Right atrium auricular region (tissue), 2 donors: ENCODE measurements around the gene MAP1LC3B2. TPM values are rescaled to one million over a fixed set of nuclear protein-coding genes. Genes with fewer than 3 reads are reported as not detected.

Experiments used
- DNase-seq: peaks from one replicate; pipeline ENCODE4 v3.0.0-alpha.2; 2019; ENCODE audit warnings: low spot score
- H3K27ac ChIP-seq, 2 donors: fragments of 200-600 bp; sonication (generic); 1 replicate in 1 of 2; 2 replicates in 1 of 2; pipeline ENCODE4 v1.5.1; 2016 to 2019
- H3K27me3 ChIP-seq, 2 donors: fragments of 200-600 bp; sonication (generic); one replicate each; pipeline versions ENCODE4 v1.5.1 to v1.6.0; 2017 to 2019
- H3K36me3 ChIP-seq: fragments of 200-600 bp; sonication (generic); one replicate; pipeline ENCODE4 v1.5.1; 2016
- H3K4me1 ChIP-seq, 2 donors: fragments of 200-600 bp; sonication (generic); one replicate each; pipeline versions ENCODE4 v1.5.1 to v1.6.0; 2017 to 2019
- H3K4me3 ChIP-seq, 2 donors: fragments of 200-600 bp; sonication (generic); 1 replicate in 1 of 2; 2 replicates in 1 of 2; pipeline ENCODE4 v1.5.1; 2017 to 2019; ENCODE audit warnings: mild to moderate bottlenecking in 1 of 2, moderate library complexity in 1 of 2
- H3K9me3 ChIP-seq, 2 donors: fragments of 200-600 bp; sonication (generic); one replicate each; pipeline ENCODE4 v1.5.1; 2019
- total RNA-seq, 2 donors: library from RNA; depleted of rRNA; stranded (reverse); fragments of >200 nt; gene quantifications; one replicate each; pipeline ENCODE4 v1.1.0, GENCODE V29; 2016
- TF ChIP-seq, protein P1 (sequence below), 2 donors: fragments of 200-600 bp; sonication (generic); IDR thresholded peaks; one replicate each; pipeline ENCODE4 v1.5.1; 2019; ENCODE audit warnings: antibody characterized with exemption in 2 of 2

Gene MAP1LC3B2
- total RNA-seq, 2 donors from 2014 or later, result 1.0 to 1.4 TPM

DNA sequence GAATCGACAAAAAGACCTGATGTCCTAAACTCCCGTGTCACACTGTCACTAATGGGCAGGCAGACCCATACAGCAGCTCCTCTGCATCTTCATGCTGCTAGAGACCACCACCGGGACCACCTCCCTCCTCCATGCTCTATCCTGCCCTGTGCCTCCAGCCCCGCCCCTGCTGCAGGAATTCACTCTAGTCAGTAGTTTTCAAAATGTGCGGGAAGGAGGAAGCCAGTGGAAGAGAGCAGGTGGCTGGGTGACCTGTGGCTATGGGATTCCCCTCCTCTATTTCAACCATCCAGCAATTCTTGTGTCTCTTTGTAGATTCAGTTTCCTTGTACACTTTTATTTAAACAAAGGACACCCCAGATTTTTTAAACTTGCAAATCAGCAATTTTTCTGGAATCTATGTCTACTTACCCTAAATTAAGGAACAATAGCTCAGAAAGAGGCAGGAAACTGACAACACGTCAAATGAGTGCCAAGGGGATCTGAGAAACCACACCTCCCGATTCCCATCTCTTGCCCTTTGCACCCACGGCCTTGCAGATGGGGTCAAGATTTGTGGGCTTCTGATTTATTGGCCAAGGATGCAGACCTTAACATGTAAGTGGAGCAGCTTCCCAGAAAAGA, 20.4 kb upstream of the MAP1LC3B2 start:
- Histone ChIP-seq H3K27ac (peak overlapping the region in 1 of 2 donors; percentile 8), H3K36me3 (no peaks in the 10 kb centered on the region)
- TF ChIP-seq, protein P1, sequence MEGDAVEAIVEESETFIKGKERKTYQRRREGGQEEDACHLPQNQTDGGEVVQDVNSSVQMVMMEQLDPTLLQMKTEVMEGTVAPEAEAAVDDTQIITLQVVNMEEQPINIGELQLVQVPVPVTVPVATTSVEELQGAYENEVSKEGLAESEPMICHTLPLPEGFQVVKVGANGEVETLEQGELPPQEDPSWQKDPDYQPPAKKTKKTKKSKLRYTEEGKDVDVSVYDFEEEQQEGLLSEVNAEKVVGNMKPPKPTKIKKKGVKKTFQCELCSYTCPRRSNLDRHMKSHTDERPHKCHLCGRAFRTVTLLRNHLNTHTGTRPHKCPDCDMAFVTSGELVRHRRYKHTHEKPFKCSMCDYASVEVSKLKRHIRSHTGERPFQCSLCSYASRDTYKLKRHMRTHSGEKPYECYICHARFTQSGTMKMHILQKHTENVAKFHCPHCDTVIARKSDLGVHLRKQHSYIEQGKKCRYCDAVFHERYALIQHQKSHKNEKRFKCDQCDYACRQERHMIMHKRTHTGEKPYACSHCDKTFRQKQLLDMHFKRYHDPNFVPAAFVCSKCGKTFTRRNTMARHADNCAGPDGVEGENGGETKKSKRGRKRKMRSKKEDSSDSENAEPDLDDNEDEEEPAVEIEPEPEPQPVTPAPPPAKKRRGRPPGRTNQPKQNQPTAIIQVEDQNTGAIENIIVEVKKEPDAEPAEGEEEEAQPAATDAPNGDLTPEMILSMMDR (IDR thresholded peaks at IDR 0.05), result no peak

DNA sequence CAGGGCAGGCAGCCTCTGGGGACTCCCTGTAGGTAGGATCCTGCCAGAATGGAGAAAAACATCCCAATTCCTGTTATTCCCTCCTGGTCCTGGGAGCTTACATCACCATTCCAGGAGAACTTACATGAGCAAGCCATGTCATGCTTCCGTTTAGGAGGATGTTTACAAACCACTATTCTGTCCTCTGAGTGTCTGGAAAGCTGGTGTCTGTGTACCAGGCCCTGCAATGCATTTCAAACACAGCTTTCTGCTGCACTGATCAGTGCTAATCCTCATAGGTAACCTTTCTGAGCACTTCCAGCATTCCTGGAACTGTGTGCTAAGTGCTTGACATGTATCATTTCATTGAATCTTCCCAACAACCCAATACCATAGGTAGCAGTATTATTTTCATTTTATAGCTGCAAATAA, 19.8 kb upstream of the MAP1LC3B2 start:
- Histone ChIP-seq H3K27ac (peak overlapping the region in 1 of 2 donors; percentile 8), H3K36me3 (no peaks in the 10 kb centered on the region), H3K4me1 (peaks cover 0 to 24% of the 10 kb centered on the region in 2 donors), H3K9me3 (no peaks in the 10 kb centered on the region), H3K4me3 (no peak overlapping the region), H3K27me3 (no peaks in the 10 kb centered on the region)
- DNase-seq, result no peak
- TF ChIP-seq, protein P1 (IDR thresholded peaks at IDR 0.05), result no peak

More for the DNA sequence above, 20.4 kb upstream of the MAP1LC3B2 start:
- Histone ChIP-seq H3K4me1 (peaks cover 0 to 26% of the 10 kb centered on the region in 2 donors), H3K27me3 (no peaks in the 10 kb centered on the region), H3K4me3 (no peak overlapping the region), H3K9me3 (no peaks in the 10 kb centered on the region)
- no peak for DNase-seq

DNA sequence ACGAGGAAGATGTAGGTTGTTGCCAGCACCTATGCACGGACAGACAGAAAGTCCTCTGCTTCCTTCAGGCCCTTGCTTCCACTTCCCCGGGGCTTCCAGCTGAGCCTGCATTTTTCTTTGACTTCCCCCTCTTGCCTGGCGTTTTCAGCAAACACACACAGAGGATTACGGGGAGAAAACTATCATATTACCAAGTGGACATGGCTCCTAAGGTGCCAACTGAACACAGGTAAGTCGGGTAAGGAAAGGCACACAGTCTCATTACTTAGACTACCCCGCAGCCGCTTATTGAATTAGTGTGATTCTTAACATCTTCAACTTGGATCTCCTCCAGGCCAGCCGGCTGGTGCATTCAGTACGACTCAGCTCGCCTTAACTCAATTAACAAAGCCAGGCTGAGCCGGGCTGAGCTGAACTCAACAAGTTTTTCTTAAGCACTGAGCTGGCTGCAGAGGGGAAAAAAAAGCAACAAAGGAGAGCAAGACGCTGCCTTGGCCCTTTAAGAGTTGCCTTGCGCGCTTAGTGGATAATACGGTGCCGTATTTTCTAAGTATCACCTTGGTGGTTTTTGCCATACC, 19.2 kb upstream of the MAP1LC3B2 start:
- Histone ChIP-seq H3K36me3 (no peaks in the 10 kb centered on the region), H3K27ac (no peak overlapping the region), H3K4me1 (peaks cover 0 to 19% of the 10 kb centered on the region in 2 donors), H3K9me3 (no peaks in the 10 kb centered on the region), H3K27me3 (no peaks in the 10 kb centered on the region), H3K4me3 (no peak overlapping the region)
- TF ChIP-seq, protein P1 (IDR thresholded peaks at IDR 0.05), result no peak
- no peak for DNase-seq

DNA sequence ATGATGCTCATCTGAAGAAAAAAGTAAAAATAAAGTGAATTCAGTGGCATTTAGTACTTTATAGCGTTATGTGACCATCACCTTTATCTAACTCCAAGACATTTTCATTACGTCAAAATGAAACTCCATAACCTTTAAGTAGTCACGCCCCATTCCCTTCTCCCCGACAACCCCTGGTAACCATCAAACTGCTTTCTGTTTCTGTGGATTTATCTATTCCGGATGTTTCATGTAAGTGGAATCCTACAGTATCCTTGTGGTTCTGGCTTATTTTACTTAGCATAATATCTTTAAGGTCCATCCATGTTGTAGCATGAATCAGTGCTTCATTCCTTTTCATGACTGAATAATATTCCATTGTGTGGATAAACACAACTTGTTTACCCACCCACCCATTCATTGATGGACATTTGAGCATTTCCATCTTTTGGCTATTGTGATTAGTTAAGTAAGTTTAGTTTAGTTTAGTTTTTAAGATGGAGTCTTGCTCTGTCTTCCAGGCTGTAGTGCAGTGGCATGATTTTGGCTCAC, 18.5 kb upstream of the MAP1LC3B2 start:
- Histone ChIP-seq H3K27me3 (no peaks in the 10 kb centered on the region), H3K27ac (no peak overlapping the region), H3K36me3 (no peaks in the 10 kb centered on the region), H3K4me1 (peaks cover 0 to 19% of the 10 kb centered on the region in 2 donors), H3K4me3 (no peak overlapping the region), H3K9me3 (no peaks in the 10 kb centered on the region)
- TF ChIP-seq, protein P1 (IDR thresholded peaks at IDR 0.05), result no peak
- no peak for DNase-seq

DNA sequence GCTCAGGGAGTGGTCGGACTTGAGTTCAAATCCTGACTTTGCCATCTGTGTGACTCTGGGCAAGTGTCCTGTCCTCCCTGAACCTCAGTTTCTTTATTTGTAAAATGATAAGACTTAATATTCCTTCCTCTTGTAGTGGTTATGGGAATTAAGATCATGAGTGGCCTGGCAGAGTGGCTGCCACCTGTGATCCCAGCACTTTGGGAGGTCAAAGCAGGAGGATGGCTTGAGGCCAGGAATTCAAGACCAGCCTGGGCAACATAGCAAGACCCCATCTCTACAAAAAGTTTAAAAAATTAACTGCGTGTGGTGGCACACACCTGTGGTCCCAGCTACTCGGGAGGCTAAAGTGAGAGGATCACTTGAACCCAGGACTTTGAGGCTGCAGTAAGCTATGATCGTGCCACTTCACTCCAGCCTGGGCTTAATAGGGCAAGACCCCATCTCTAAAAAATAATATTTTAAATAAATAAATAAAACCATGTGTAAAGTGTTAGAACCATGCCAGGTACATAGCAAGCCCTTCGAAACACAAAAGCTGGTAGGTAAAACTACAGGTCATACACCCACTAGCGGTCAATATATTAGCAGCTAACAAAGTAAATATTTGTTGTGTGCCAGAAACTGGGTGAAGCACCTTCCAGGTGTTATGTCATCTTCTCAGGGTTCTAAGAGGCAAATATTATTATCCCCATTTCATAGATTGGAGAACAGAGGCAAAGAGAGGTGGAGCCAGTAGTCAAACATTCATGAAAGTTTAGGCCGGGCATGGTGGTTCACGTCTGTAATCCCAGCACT, 17.4 kb upstream of the MAP1LC3B2 start:
- Histone ChIP-seq H3K4me1 (peaks cover 0 to 19% of the 10 kb centered on the region in 2 donors), H3K27ac (no peak overlapping the region), H3K27me3 (no peaks in the 10 kb centered on the region), H3K4me3 (no peak overlapping the region), H3K36me3 (no peaks in the 10 kb centered on the region), H3K9me3 (no peaks in the 10 kb centered on the region)
- TF ChIP-seq, protein P1 (IDR thresholded peaks at IDR 0.05), result no peak
- DNase-seq, result no peak
